Upper lobe of right lung (tissue), 1 donor: Measurements from ENCODE around the gene SENP5. TPM values are rescaled to one million over a fixed set of nuclear protein-coding genes. Genes with fewer than 3 reads are reported as not detected.

Experiments used
- ATAC-seq: fragments of 200-7000 bp; cut with Tn5 transposase; one replicate; pipeline ENCODE4 v1.9.1; 2020; ENCODE audit warnings: mild to moderate bottlenecking, moderate library complexity
- DNase-seq: peaks from one replicate; pipeline ENCODE4 v3.0.0-alpha.2; 2020
- H3K27ac ChIP-seq: fragments of 200-600 bp; one replicate; pipeline ENCODE4 v1.8.0; 2022
- H3K27me3 ChIP-seq: fragments of 200-600 bp; one replicate; pipeline ENCODE4 v1.8.0; 2022; ENCODE audit warnings: mild to moderate bottlenecking
- H3K36me3 ChIP-seq: fragments of 200-600 bp; one replicate; pipeline ENCODE4 v1.8.0; 2022
- H3K4me1 ChIP-seq: fragments of 200-600 bp; one replicate; pipeline ENCODE4 v1.8.0; 2022
- H3K4me3 ChIP-seq: fragments of 200-600 bp; one replicate; pipeline ENCODE4 v1.8.0; 2022; ENCODE audit warnings: mild to moderate bottlenecking
- H3K9me3 ChIP-seq: fragments of 200-600 bp; one replicate; pipeline ENCODE4 v1.8.0; 2022
- CTCF ChIP-seq: fragments of 200-600 bp; IDR thresholded peaks from one replicate; pipeline ENCODE4 v1.8.0; 2022; ENCODE audit warnings: antibody characterized with exemption
- intact Hi-C: fragments of 100-400 bp; cut with DNase I; formaldehyde crosslinking; loops from one replicate; pipeline ENCODE4 v1.11.0; 2022
- total RNA-seq: library from RNA; stranded (reverse); fragmentation: NEBNext Ultra II Directional; extraction: Animal tissue kit (Norgen Biotek cat#: 25700); gene quantifications from one replicate; pipeline ENCODE4 v1.2.1, GENCODE V29; 2021
- donor health status: DM: no; HTN: yes; CAD: no; lungs with severe emphysema.

The SENP5 gene
- total RNA-seq, 1 donor from 2014 or later: 27.7 TPM

- H3K4me3 ChIP-seq: peak overlapping the region; percentile 92
- no peaks in the 10 kb centered on the region for H3K27me3 ChIP-seq
- TF ChIP-seq CTCF: peak; percentile 78
- DNase-seq (peak; percentile 88), ATAC-seq (peak; percentile 93)
- H3K27ac ChIP-seq: peak overlapping the region; percentile 68
- no peaks in the 10 kb centered on the region for H3K36me3 ChIP-seq
- no peaks in the 10 kb centered on the region for H3K9me3 ChIP-seq
- H3K4me1 ChIP-seq: peaks cover 13% of the 10 kb centered on the region
- intact Hi-C loops: no loop called here
Observed at GRCh38 chr3:196969660-196970546, 102.2 kb downstream of the SENP5 start.

GRCh38 chr3:196970547-196971093 lies 102.9 kb downstream of the SENP5 start:
- H3K27ac ChIP-seq: no peak overlapping the region
- ATAC-seq (no peak), DNase-seq (no peak)
- H3K4me1 ChIP-seq: peaks cover 13% of the 10 kb centered on the region
- H3K36me3 ChIP-seq: no peaks in the 10 kb centered on the region
- H3K27me3 ChIP-seq: no peaks in the 10 kb centered on the region
- no peaks in the 10 kb centered on the region for H3K9me3 ChIP-seq
- H3K4me3 ChIP-seq: no peak overlapping the region
- no peak for TF ChIP-seq CTCF
- intact Hi-C loops: no loop called here

- H3K36me3 ChIP-seq: no peaks in the 10 kb centered on the region
- no peak overlapping the region for H3K4me3 ChIP-seq
- intact Hi-C loops: no loop called here
- ATAC-seq: no peak
- no peaks in the 10 kb centered on the region for H3K9me3 ChIP-seq
- H3K27me3 ChIP-seq: no peaks in the 10 kb centered on the region
- no peak overlapping the region for H3K27ac ChIP-seq
- no peak for DNase-seq
- TF ChIP-seq CTCF: no peak
- H3K4me1 ChIP-seq: peaks cover 13% of the 10 kb centered on the region
Observed at GRCh38 chr3:196971094-196971698, 103.5 kb downstream of the SENP5 start.

- Histone ChIP-seq H3K27ac (no peak overlapping the region), H3K27me3 (no peaks in the 10 kb centered on the region), H3K4me1 (no peaks in the 10 kb centered on the region), H3K4me3 (no peak overlapping the region), H3K36me3 (no peaks in the 10 kb centered on the region), H3K9me3 (no peaks in the 10 kb centered on the region)
- TF ChIP-seq CTCF: no peak
- ATAC-seq: no peak
- intact Hi-C loops: no loop called here
- no peak for DNase-seq
Observed at GRCh38 chr3:196974661-196975060, 106.9 kb downstream of the SENP5 start.

- TF ChIP-seq CTCF: no peak
- Histone ChIP-seq H3K27me3 (no peaks in the 10 kb centered on the region), H3K27ac (no peak overlapping the region), H3K4me3 (no peak overlapping the region), H3K9me3 (no peaks in the 10 kb centered on the region), H3K36me3 (no peaks in the 10 kb centered on the region), H3K4me1 (no peaks in the 10 kb centered on the region)
- intact Hi-C loops: no loop called here
- ATAC-seq (no peak), DNase-seq (no peak)
Observed at GRCh38 chr3:196975349-196975748, 107.6 kb downstream of the SENP5 start.
